Measurements from ENCODE around the gene ISCU.

DNA sequence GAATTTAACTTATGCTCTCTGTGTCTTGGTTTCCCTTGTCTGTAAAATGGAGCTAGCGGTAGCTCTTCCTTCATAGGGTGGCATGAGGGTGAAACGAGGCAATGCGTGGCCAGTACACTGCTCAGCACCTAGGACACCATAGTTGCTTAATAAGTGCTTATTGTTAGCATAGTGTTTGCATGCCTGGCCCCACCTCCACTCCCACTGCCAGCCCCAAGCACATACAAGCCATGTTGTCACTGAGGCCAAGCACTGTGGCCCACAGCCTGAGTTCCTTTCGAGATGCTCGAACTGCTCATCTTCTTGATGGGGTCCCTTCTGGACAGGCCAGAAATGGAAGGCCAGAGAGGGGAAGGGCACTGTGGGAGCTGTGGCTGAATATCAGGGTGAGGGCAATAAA lies 46.5 kb upstream of the ISCU start:
- TF ChIP-seq EZH2 (IDR thresholded peaks at IDR 0.05; ENCODE audit: low read depth) = no peak
- TF ChIP-seq, protein P1, sequence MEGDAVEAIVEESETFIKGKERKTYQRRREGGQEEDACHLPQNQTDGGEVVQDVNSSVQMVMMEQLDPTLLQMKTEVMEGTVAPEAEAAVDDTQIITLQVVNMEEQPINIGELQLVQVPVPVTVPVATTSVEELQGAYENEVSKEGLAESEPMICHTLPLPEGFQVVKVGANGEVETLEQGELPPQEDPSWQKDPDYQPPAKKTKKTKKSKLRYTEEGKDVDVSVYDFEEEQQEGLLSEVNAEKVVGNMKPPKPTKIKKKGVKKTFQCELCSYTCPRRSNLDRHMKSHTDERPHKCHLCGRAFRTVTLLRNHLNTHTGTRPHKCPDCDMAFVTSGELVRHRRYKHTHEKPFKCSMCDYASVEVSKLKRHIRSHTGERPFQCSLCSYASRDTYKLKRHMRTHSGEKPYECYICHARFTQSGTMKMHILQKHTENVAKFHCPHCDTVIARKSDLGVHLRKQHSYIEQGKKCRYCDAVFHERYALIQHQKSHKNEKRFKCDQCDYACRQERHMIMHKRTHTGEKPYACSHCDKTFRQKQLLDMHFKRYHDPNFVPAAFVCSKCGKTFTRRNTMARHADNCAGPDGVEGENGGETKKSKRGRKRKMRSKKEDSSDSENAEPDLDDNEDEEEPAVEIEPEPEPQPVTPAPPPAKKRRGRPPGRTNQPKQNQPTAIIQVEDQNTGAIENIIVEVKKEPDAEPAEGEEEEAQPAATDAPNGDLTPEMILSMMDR (conservative IDR thresholded peaks at IDR 0.05) = no peak

Measured in PC-9 (cell line).